BE2C (cell line): ENCODE results near the gene EXD2.

Source experiments
- DNase-seq: peaks from one replicate; pipeline ENCODE4 v3.0.0-alpha.2; 2020
- H3K27me3 ChIP-seq: fragments of 250-450 bp; sonication (Bioruptor Pico); 2 replicates; pipeline ENCODE4 v1.5.1; 2020; ENCODE audit warnings: mild to moderate bottlenecking
- H3K36me3 ChIP-seq: fragments of 250-450 bp; sonication (Bioruptor Pico); 2 replicates; pipeline ENCODE4 v1.5.1; 2020; ENCODE audit warnings: mild to moderate bottlenecking
- H3K4me1 ChIP-seq: fragments of 250-450 bp; sonication (Bioruptor Pico); 2 replicates; pipeline ENCODE4 v1.5.1; 2020
- H3K4me3 ChIP-seq: 2 replicates; pipeline ENCODE4 v1.5.1; 2011; ENCODE audit warnings: low read depth, low read length
- H3K9me3 ChIP-seq: fragments of 250-450 bp; sonication (Bioruptor Pico); 2 replicates; pipeline ENCODE4 v1.5.1; 2020
- TF ChIP-seq, protein P1 (sequence below): IDR thresholded peaks from 2 replicates; pipeline ENCODE4 v1.5.1; 2012; ENCODE audit warnings: mild to moderate bottlenecking, low read depth, low read length

The EXD2 gene

DNA sequence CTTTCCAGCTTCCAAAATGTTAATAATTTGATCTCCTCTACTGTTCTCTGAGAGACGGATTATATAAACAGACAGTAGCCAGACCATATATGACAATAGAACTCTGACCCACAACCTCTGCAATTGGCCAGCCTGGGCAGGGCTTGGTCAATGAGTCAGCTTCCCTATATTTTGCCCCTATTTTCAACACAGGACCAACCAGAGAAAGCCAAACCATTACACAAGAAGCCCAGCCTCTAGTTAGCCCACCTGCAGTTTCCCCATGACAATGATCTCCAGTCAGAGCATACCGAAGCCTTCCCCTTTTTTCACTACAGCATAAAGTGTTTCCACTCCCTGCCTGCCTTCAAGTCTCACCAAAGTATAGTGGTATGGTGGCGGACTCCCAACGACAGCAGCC lies 7.6 kb upstream of the EXD2 start:
- H3K9me3 ChIP-seq, result no peaks in the 10 kb centered on the region; the same call in 1 of the 2 replicates
- no peaks in the 10 kb centered on the region for H3K4me1 ChIP-seq
- DNase-seq, result no peak
- no peak overlapping the region for H3K4me3 ChIP-seq
- TF ChIP-seq, protein P1, sequence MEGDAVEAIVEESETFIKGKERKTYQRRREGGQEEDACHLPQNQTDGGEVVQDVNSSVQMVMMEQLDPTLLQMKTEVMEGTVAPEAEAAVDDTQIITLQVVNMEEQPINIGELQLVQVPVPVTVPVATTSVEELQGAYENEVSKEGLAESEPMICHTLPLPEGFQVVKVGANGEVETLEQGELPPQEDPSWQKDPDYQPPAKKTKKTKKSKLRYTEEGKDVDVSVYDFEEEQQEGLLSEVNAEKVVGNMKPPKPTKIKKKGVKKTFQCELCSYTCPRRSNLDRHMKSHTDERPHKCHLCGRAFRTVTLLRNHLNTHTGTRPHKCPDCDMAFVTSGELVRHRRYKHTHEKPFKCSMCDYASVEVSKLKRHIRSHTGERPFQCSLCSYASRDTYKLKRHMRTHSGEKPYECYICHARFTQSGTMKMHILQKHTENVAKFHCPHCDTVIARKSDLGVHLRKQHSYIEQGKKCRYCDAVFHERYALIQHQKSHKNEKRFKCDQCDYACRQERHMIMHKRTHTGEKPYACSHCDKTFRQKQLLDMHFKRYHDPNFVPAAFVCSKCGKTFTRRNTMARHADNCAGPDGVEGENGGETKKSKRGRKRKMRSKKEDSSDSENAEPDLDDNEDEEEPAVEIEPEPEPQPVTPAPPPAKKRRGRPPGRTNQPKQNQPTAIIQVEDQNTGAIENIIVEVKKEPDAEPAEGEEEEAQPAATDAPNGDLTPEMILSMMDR, result no peak
- no peaks in the 10 kb centered on the region for H3K36me3 ChIP-seq
- no peaks in the 10 kb centered on the region; the same call in 1 of the 2 replicates for H3K27me3 ChIP-seq

DNA sequence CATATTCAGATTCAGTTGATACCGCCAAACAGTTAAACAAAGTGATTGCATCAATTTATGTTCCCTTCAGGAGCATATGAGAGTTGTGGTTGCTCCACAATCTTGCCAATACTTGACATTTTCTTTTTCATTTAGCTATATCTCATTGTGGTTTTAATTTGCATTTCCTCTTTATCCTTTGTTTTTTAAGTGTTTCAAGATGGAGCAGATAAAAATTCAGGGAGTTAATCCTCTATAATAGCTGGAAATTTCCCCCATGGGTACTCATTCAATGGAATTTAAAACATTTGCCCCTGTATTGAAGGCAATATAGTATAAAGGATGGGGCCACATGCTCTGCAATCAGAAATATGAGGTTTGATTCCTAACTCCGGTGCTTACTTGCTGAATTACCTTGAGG lies 1.1 kb upstream of the EXD2 start:
- TF ChIP-seq, protein P1, result no peak
- no peaks in the 10 kb centered on the region for H3K4me1 ChIP-seq
- H3K4me3 ChIP-seq, result no peak overlapping the region
- no peaks in the 10 kb centered on the region for H3K9me3 ChIP-seq
- no peak for DNase-seq
- H3K36me3 ChIP-seq, result no peaks in the 10 kb centered on the region
- H3K27me3 ChIP-seq, result no peaks in the 10 kb centered on the region

DNA sequence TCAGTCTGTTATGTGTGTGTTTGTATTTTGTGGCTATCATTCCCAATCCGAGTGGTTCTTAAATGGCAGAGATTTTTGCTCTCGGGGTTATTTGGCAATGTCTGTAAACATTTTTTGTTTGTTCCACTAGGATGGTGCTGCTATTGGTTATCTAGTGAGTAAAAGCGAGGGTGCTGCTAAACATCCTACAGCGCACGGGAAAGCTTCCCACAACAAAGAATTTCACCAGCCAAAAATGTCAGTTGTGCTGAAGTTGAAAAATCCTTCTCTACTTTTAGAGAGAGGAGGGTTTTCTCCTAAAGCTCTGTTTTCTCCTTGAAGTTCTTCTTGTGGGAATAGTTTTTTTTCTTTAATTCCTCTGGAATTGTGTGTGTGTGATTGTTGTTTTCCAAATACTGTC lies 2.4 kb downstream of the EXD2 start:
- H3K27me3 ChIP-seq, result no peaks in the 10 kb centered on the region
- H3K36me3 ChIP-seq, result no peaks in the 10 kb centered on the region
- TF ChIP-seq, protein P1, result no peak
- no peak for DNase-seq
- no peak overlapping the region for H3K4me3 ChIP-seq
- no peaks in the 10 kb centered on the region for H3K4me1 ChIP-seq
- H3K9me3 ChIP-seq, result no peaks in the 10 kb centered on the region

DNA sequence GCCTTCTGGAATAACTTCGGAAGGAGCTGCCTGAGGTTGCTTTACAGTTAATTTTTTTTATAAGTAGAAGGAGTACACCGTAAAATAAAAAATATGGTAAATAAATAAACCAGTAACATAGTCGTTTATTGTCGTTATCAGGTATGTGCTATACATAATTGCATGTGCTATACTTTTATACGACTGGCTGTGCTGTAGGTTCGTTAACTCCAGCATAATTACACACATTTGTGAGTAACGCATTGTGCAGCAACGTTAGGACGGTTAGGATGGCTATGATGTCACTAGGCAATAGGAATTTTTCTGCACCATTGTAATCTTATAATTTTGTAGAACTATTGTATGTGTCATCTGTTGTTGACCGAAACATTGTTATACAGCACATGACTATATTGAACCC lies 8.5 kb downstream of the EXD2 start:
- H3K27me3 ChIP-seq, result no peaks in the 10 kb centered on the region
- no peaks in the 10 kb centered on the region for H3K9me3 ChIP-seq
- H3K4me3 ChIP-seq, result no peak overlapping the region
- no peaks in the 10 kb centered on the region for H3K4me1 ChIP-seq
- no peaks in the 10 kb centered on the region for H3K36me3 ChIP-seq
- DNase-seq, result no peak
- TF ChIP-seq, protein P1, result no peak

DNA sequence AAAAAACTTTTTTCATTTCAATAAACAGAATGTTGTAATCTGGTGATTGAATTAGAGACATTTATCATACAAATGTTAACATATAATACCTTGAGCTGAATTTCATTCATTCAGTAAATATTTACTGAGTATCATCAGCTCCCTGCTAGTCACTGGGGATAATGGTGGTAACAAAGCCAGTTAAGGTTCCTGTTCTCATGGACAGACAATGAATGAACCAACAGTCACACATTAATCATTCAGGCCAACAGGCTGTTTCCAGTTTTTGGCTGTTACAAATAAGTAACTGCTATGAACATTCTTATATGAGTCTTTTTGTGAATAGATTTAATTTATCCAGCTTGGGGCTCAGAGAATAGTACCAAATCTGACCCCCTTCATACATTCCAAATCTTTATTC lies 13.5 kb downstream of the EXD2 start:
- TF ChIP-seq, protein P1, result no peak
- Histone ChIP-seq H3K36me3 (no peaks in the 10 kb centered on the region), H3K9me3 (no peaks in the 10 kb centered on the region), H3K4me1 (no peaks in the 10 kb centered on the region), H3K27me3 (no peaks in the 10 kb centered on the region), H3K4me3 (no peak overlapping the region)
- DNase-seq, result no peak

DNA sequence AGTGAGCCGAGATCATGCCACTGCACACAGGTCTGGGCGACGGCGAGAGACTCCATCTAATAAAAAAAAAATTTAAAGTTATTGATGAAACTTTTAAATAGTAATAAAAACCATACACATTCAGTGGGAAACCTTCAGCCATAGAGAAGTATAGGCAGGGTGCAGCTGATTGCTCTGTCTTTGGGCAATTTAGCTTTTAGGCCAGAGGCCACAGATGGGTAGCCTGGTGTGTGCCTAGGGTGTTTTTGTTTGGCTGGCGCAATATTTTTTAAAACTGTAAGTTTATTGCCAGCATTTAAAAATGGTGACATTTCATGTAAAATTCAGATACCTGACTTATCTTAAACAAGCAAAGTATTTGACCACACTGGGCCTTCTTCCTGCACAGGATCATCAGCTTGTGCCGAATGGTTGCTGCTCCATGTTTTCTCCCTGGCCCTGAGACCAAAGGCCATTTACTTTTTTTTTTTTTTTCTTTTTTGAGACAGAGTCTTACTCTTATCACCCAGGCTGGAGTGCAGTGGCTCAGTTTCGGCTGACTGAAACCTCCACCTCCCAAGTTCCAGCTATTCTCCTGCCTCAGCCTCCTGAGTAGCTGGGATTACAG lies 16.2 kb downstream of the EXD2 start:
- Histone ChIP-seq H3K4me3 (no peak overlapping the region), H3K4me1 (no peaks in the 10 kb centered on the region), H3K36me3 (no peaks in the 10 kb centered on the region), H3K27me3 (no peaks in the 10 kb centered on the region), H3K9me3 (no peaks in the 10 kb centered on the region)
- DNase-seq, result no peak
- TF ChIP-seq, protein P1, result no peak
